HG02938 (cell line): ENCODE measurements around the gene ZNF740.
"Not testable (repeated sequence)": the region's sequence is repeated elsewhere in the genome, so short reads cannot be mapped to it uniquely, and the experiment has no call there.

ENCODE experiments used
- ATAC-seq: cut with Tn5 transposase; IDR thresholded peaks from one replicate; pipeline ENCODE4 v1.9.1; 2021; ENCODE audit warnings: mild to moderate bottlenecking, moderate library complexity; ENCODE audit not compliant: unreplicated experiment

The ZNF740 gene

GRCh38 chr12:53180220-53180930 is at the start of gene ZNF740, which contains the start of gene CSAD:
TSS of gene ZNF740 (plus strand) at chr12:53180722. CDS start at chr12:53181984, 1,262 bp downstream.
TSS of gene CSAD (minus strand) at chr12:53180925. CDS start at chr12:53173470, 7,455 bp downstream.
- peak; percentile 83 for ATAC-seq

- ATAC-seq, result no peak
Observed at GRCh38 chr12:53131844-53132243, 48.7 kb upstream of the ZNF740 start.

DNA sequence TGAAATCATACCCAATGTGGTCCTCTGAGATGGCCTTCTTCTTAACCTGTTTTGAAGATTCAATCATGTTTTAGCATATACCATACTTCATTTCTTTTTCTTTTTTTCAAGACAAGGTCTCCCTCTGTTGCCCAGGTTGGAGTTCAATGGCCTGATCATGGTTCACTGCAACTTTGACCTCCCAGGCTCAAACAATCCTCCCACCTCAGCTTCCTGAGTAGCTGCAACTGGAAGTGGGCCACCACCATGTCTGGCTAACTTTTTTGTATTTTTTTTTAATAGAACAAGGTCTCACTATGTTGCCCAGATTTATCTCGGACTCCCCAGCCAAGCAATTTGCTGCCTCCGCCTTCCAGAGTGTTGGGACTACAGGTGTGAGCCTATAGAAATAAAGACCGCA is 46.8 kb upstream of the ZNF740 start:
- ATAC-seq, result no peak

- ATAC-seq, result no peak
Observed at GRCh38 chr12:53143355-53143754, 37.2 kb upstream of the ZNF740 start.

DNA sequence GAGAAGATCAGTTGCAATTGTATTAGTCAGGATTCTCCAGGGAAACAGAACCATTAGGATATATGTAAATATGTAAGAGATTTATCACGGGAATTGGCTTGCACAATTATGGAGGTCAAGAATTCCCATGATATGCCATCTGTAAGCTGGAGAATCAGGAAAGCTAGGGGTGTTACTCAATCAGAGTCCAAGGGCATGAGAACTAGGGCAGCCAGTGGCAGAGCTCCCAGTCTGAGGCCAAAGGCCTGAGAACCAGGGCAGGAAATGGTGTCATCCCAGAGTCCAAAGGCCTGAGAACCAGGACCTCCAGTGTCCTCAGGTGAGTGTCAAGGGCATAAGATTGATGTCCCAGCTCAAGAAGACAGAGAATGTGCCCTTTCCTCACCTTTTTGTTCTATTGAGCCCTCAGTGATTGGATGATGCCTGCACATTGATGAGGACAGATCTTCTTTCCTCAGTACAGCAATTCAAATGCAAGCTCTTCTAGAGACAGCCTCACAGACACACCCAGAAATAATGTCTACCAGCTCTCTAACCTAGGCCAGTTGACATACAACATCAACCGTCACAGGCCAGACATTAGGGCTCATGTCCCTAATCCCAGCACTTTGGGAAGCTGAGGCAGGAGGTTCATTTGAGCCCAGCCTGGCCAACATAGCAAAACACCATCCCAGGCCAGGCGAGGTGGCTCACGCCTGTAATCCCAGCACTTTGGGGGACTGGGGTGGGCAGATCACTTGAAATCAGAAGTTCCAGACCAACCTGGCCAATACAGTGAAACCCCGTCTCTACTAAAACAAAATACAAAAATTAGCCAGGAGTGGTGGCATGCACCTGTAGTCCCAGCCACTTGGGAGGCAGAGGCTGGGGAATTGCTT is 34.9 kb upstream of the ZNF740 start:
- ATAC-seq, result no peak

DNA sequence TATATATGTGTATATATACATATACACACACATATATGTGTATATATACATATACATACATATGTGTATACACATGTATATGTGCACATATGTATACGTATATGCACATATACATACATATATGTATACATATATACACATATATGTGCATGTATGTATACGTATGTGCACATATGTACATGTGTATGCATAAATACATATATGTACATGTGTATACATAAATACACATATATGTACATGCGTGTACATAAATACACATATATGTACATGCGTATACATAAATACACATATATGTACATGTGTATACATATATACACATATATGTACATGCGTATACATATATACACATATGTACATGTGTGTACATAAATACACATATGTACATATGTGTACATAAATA is 33.3 kb upstream of the ZNF740 start:
- ATAC-seq, result no peak

DNA sequence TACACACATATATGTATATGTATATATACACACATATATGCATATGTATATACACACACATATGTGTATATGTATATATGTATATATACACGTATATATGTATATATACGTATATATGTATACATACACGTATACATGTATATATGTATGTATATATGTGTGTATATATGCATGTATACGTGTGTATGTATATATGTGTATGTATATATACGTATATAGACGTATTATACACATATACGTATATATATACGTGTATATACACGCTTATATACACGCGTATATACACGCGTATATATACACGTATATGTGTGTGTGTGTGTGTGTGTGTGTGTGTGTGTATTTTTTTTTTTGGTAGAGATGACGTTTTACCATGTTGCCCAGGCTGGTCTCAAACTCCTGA is 32.9 kb upstream of the ZNF740 start:
- no peak for ATAC-seq

DNA sequence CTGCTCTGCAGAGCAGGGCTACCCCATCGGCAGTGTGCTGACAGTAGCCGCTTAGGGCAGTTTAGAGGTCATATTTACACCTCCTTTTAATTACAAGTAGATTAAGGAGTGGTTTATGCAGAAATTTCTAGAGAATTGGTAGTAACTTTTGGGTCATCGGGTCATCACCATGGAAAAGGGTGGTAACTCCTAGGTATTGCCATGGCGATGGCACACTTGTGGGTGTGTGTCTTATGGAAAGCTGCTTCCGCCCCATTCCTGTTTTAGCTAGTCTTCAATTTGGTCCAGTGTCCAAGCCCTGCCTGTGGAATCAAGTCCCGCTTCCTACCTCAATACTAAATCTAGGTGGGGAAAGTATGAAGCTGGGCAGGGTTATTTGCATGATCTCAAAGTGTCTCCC is 29.5 kb upstream of the ZNF740 start:
- ATAC-seq, result no peak

DNA sequence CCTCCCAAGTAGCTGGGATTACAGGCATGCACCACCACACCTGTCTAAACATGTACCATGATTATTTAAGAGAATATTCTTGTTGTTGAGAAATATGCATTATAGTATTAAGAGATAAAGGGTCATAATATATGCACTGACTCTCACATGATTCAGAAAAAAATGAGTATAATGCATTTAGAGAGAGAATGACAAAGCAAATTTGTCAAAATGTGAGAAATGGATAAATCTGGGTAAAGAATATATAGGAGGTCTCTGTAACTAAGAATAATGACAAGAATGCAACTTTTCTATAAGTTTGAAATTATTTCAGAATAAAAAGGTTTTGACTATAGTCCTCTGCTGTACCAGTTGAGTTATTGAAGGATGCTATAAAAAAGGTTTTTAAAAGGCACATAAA is 28.1 kb upstream of the ZNF740 start:
- no peak for ATAC-seq

GRCh38 chr12:53159195-53159839 is 21.2 kb upstream of the ZNF740 start:
- ATAC-seq, result peak; percentile 62

DNA sequence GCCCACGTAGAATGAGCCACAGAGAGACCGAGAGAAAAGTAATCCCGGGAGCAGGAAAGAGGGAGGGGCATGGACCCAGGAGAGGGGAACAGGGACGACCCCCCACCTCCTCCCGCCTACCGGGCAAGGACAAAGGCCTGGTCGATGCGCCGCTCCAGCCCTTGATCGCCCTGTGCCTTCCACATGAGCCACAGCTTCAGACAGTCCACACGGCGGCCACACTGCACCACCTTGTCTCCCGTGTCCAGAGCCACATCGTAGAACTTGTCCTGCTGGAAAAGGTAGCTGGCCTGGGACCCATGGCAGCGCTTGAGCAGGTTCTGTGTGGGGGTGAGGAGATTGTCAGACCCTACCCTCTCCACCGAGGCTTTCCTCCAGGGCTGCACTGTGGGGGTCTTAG is 20.5 kb upstream of the ZNF740 start:
- ATAC-seq, result no peak

DNA sequence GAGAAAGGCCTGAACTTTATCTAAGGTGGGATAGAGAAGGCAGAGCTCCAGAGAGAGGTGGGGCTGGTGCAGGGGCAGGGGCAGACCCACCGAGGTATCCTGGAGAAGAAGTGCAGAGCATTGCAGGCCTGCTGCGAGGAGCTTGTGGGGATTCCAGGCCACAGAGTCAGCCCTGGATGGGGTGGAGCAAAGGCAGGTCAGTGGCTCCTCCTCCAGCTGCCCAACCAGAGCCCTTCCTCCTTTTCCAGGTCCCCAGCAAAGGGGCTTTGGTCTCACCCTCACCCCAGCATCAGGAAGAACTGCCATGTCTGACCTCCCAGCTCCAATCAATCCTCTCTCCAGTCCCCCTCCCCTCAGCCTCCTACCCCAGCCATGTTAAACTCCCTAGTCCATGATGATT is 19.8 kb upstream of the ZNF740 start:
- ATAC-seq, result no peak

DNA sequence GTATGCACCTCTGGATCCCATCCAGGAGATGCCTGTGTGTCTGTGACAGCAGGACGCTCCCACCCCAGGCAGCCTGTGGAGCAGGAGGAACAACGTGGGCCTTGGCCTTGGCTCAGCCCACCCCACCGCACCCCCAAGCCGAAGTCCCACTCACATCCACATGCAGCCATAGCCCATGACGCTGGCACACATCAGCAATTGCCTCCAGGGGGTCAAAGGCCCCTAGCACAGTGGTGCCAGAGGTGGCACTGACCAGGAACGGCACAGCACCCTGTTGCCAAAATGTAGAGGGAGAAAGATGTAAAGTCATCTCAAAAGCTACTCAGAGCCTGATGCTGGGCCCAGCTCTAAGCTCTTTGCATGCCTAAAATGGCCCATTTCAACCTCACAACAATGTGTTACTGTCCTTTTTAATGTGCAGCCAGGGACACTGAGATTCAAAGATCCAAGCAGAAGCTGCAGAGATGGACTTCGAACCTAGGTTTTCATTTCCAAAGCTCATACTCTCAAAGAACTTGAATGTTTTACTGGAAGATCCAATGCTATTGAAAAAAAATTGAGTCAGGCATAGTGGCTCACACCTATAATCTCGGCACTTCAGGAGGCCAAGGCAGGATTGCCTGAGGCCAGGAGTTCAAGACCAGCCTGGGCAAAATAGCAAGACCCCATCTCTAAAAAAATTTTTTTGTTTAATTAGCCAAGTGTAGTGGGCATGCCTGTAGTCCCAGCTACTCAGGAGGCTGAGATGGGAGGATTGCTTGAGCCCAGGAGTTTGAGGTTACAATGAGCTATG is 19.2 kb upstream of the ZNF740 start:
- no peak for ATAC-seq

GRCh38 chr12:53163008-53163407 is 17.5 kb upstream of the ZNF740 start:
- not testable (repeated sequence) for ATAC-seq

DNA sequence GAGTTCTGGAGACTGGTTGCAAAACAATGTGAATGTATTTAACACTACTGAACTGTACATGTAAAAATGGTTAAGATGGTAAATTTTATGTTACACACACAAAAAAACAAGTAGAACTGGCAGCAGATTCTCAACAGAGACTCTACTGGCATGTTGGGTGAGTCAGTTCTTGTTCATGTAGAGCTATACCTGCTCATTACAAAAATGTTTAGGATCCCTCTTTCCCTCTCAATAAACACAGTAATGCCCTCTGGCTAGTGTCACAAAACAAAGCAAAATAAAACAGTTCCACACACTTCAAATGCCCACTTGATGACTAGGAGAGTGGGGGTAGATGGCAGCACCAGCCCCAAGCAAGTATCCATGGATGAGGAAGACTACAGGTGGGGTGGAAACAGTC is 13.7 kb upstream of the ZNF740 start:
- no peak for ATAC-seq

DNA sequence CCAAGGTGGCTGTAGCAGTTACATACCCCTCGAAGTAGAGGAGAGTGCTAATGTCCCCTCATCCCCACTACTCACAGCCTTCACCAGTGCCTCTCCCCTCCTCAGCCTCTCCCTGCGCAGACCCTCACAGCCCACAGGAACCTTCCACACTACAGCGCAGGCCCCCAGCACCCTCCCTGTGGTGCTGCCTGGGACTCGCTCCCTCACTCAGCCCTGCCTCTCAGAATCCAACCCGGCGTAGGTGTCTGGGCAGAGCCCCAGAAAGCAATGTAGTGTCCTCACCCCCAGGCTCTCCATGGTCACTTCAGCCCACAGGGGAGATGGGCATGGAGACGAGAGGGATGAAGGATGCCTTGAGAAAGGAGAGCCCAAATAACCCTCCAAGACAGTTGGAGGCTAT is 10.9 kb upstream of the ZNF740 start:
- ATAC-seq, result no peak

- no peak for ATAC-seq
Observed at GRCh38 chr12:53170215-53170614, 10.3 kb upstream of the ZNF740 start.

DNA sequence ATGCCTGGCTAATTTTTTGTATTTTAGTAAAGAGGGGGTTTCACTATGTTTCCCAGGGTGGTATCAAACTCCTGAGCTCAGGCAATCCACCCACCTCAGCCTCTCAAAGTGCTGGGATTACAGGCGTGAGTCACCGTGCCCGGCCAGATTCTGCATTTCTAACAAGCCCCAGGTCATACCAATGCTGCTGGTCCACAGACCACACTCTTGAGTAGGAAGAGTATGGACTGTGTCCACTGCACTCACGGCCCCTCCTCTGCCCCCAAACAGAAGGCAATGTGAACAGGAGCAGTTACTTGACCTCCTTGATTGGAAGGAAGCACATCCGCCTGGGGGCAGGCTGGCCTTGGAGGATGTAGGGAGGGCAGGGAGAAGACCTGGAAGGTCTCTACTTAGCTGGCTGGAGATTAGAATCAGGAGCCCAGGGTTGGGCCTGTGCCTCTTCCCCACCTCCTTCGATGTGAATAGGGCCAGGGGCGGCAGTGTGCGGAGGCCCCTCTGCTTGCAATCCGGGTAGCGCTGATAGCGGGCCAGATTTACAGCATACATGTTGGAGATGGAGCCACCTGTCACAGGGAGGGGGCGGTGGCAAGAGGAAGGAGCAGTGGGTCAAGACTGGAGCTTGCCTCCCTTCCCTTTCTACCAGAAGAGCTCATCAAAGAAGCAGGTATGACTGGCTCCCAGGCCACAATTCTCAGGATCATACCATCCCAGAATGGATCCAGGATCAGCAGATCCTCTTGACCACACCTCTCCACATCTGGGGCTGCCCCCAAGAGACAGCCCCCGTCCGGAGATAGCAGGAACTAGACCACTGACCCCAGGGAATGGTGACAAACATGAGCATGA is 9.4 kb upstream of the ZNF740 start:
- ATAC-seq, result no peak

- no peak for ATAC-seq
Observed at GRCh38 chr12:53171725-53172329, 8.7 kb upstream of the ZNF740 start.
